Midbrain (tissue), 1 donor: ENCODE data around the gene AHRR.

ENCODE experiments used
- DNase-seq: peaks from one replicate; lab custom pipeline; 2025; lab: John Stamatoyannopoulos, UW

AHRR gene

GRCh38 chr5:443239-444151, 122.0 kb downstream of the AHRR start:
- no peak for DNase-seq

- no peak for DNase-seq
These were observed 122.7 kb downstream of the AHRR start for GRCh38 chr5:444226-444625.

GRCh38 chr5:445591-445990, 124.1 kb downstream of the AHRR start:
- no peak for DNase-seq

- DNase-seq, result no peak
These were observed 124.8 kb downstream of the AHRR start for GRCh38 chr5:446066-446882.

GRCh38 chr5:446883-447263, 125.4 kb downstream of the AHRR start:
- DNase-seq, result peak; percentile 15

- no peak for DNase-seq
These were observed 126.0 kb downstream of the AHRR start for GRCh38 chr5:447501-447900.

GRCh38 chr5:448061-448765, 126.7 kb downstream of the AHRR start:
- DNase-seq, result peak; percentile 68

- peak; percentile 71 for DNase-seq
These were observed 127.2 kb downstream of the AHRR start for GRCh38 chr5:448766-449090.

- no peak for DNase-seq
These were observed 127.6 kb downstream of the AHRR start for GRCh38 chr5:449151-449550.

- no peak for DNase-seq
These were observed 130.3 kb downstream of the AHRR start for GRCh38 chr5:451587-452458.

- no peak for DNase-seq
These were observed 131.6 kb downstream of the AHRR start for GRCh38 chr5:452978-453710.

- DNase-seq, result no peak
These were observed 132.4 kb downstream of the AHRR start for GRCh38 chr5:453725-454481.

GRCh38 chr5:454936-455335, 133.4 kb downstream of the AHRR start:
- no peak for DNase-seq

- DNase-seq, result no peak
These were observed 134.3 kb downstream of the AHRR start for GRCh38 chr5:455806-456205.

- no peak for DNase-seq
These were observed 135.1 kb downstream of the AHRR start for GRCh38 chr5:456351-457194.

- DNase-seq, result no peak
These were observed 135.9 kb downstream of the AHRR start for GRCh38 chr5:457195-457961.

- no peak for DNase-seq
These were observed 137.2 kb downstream of the AHRR start for GRCh38 chr5:458547-459353.
